Rectal smooth muscle tissue (tissue), 1 donor: ENCODE results near the gene PPP6R3.
"Not testable (repeated sequence)": the region's sequence is repeated elsewhere in the genome, so short reads cannot be mapped to it uniquely, and the experiment has no call there.

Experiments used
- H3K27ac ChIP-seq: one replicate; pipeline ENCODE4 v1.7.0; 2013; ENCODE audit warnings: low read depth, low read length, inconsistent platforms
- H3K27me3 ChIP-seq: one replicate; pipeline ENCODE4 v1.7.0; 2013; ENCODE audit warnings: low read length; ENCODE audit not compliant: control insufficient read depth, insufficient read depth
- H3K36me3 ChIP-seq: one replicate; pipeline ENCODE4 v1.7.0; 2013; ENCODE audit warnings: low read length; ENCODE audit not compliant: control insufficient read depth, insufficient read depth
- H3K4me1 ChIP-seq: one replicate; pipeline ENCODE4 v1.7.0; 2013; ENCODE audit warnings: low read length; ENCODE audit not compliant: control insufficient read depth, insufficient read depth
- H3K4me3 ChIP-seq: one replicate; pipeline ENCODE4 v1.7.0; 2013; ENCODE audit warnings: low read length
- H3K9ac ChIP-seq: one replicate; pipeline ENCODE4 v1.7.0; 2013; ENCODE audit warnings: low read length

Gene PPP6R3

DNA sequence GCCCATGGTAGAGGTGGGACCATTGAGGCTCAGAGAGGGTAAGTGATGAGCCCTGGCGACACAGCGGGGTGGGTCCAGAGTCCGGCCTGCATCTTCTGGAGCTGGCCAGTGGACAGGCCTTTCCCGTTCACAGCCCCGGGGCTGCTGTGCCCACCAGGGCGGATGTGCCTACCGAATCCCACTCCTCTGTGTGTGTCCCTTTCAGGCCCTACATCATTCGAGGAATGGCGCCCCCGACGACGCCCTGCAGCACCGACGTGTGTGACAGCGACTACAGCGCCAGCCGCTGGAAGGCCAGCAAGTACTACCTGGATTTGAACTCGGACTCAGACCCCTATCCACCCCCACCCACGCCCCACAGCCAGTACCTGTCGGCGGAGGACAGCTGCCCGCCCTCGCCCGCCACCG lies 11.9 kb upstream of the PPP6R3 start:
- H3K36me3 ChIP-seq = peaks cover 10% of the 10 kb centered on the region
- H3K4me3 ChIP-seq = no peak overlapping the region
- peaks cover 3% of the 10 kb centered on the region for H3K4me1 ChIP-seq
- H3K27ac ChIP-seq = no peak overlapping the region
- no peaks in the 10 kb centered on the region for H3K27me3 ChIP-seq
- H3K9ac ChIP-seq = no peak overlapping the region

DNA sequence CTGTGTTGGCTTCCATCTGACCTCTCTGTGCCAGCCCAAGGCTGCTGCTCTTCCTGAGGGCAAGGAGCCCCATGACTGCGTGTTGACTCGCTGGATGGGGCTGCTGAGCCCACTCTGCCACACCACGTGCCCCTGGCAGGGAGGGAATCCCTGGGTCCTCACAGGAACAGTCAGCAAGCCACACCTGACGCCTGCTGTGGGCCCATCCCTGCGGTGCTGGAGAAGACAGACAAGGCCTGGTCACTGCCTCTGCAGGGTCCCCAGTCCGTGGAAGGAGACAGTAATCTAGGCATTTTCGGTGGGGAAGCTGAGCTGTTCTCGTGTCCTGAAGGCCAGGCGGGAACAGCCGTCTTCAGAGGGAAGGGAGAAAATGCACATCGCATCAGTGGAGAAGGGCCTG lies 10.6 kb upstream of the PPP6R3 start:
- Histone ChIP-seq H3K4me1 (no peaks in the 10 kb centered on the region), H3K27ac (no peak overlapping the region), H3K27me3 (no peaks in the 10 kb centered on the region), H3K36me3 (peaks cover 10% of the 10 kb centered on the region), H3K9ac (no peak overlapping the region), H3K4me3 (no peak overlapping the region)

DNA sequence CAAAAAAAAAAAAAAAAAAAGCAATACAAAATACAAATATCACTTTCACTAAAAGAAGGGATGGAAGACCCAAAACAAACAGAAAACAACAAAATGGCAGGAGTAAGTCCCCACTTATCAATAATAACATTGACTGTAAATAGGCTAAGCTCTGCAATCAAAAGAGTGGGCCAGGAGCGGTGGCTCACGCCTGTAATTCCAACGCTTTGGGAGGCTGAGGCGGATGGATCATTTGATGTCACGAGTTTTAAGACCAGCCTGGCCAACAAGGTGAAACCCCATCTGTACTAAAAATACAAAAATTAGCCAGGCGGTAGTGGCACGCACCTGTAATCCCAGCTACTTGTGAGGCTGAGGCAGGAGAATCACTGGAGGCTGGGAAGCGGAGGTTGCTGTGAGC lies 9.8 kb upstream of the PPP6R3 start:
- Histone ChIP-seq H3K4me1 (no peaks in the 10 kb centered on the region), H3K9ac (no peak overlapping the region), H3K4me3 (no peak overlapping the region), H3K36me3 (peaks cover 10% of the 10 kb centered on the region), H3K27ac (no peak overlapping the region), H3K27me3 (no peaks in the 10 kb centered on the region)

DNA sequence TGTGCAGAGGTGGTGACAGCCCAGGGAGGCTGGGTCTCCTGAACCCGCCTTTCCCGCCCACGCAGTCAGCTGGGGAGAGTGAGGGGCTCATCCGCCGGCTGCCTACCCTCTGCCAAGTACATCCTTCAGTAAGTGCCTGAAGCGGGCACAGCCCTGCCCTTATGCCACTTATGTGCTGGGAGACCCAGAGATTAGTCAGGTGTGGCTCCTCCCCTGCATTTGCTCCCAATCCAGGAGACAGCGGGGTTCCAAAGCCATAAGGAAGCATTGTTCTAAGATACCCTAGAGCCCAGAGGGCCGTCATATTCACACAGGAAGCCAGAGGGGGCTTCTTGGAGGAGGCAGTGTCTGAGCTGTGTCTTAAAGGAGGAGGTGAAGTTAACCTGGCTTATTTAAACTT lies 5.8 kb upstream of the PPP6R3 start:
- no peak overlapping the region for H3K27ac ChIP-seq
- H3K4me3 ChIP-seq = no peak overlapping the region
- H3K27me3 ChIP-seq = no peaks in the 10 kb centered on the region
- H3K36me3 ChIP-seq = no peaks in the 10 kb centered on the region
- no peaks in the 10 kb centered on the region for H3K4me1 ChIP-seq
- H3K9ac ChIP-seq = no peak overlapping the region

DNA sequence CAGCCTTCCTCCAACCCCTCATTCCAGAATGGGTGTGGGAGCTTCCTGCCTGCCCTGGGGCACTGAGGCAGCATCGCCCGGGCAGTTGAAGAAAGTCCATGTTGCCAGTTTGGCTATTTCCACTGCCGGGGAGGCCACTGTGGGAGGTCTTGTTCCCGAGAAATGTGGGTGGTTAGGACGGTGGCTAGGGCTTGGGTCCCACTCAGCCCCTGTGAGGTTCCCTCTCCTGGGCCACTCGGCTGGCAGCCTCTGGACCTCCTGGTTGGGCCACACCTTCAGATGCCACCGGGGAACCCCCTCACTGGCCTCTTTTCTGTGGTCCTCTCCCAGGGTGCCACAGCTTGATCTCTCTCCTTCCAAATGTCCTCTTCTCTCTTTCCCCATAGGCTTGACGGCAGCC lies 5.1 kb upstream of the PPP6R3 start:
- no peaks in the 10 kb centered on the region for H3K27me3 ChIP-seq
- H3K9ac ChIP-seq = no peak overlapping the region
- no peaks in the 10 kb centered on the region for H3K4me1 ChIP-seq
- H3K4me3 ChIP-seq = no peak overlapping the region
- H3K27ac ChIP-seq = no peak overlapping the region
- H3K36me3 ChIP-seq = no peaks in the 10 kb centered on the region

DNA sequence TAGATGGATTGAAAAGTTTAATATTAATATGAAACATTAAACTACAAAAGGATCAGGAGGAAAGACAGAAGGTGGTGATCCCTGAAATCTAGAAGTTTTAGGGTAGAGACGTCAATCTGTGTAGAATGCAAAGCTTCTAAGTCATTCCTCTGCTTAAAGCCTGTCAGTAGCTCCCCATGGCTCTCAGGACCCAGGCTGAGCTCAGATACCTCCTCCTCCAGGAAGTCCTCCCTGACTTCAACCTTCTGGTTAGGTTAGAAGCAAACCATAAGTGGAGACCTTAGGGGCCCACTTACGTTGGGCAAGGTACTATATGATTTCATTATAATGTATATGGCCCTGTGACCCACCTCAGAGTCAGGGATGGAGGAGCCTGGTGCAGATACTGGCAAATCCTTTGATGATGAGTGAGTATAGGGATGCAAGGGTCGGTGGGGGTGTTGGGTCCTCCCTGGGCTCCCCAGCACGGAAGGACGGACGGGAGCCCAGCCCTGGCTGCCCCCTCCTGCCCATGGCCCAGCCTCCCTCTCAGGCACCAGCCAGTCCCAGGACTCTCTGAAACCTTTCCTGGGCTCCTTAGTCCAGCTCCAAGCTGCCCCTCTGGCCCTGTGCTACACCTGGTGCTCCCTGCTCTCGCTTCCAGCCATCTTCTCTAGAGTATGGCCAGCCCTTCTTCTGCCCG lies 3.2 kb upstream of the PPP6R3 start:
- Histone ChIP-seq H3K36me3 (no peaks in the 10 kb centered on the region), H3K27me3 (no peaks in the 10 kb centered on the region), H3K27ac (no peak overlapping the region), H3K4me3 (no peak overlapping the region), H3K9ac (no peak overlapping the region), H3K4me1 (peaks cover 7% of the 10 kb centered on the region)

DNA sequence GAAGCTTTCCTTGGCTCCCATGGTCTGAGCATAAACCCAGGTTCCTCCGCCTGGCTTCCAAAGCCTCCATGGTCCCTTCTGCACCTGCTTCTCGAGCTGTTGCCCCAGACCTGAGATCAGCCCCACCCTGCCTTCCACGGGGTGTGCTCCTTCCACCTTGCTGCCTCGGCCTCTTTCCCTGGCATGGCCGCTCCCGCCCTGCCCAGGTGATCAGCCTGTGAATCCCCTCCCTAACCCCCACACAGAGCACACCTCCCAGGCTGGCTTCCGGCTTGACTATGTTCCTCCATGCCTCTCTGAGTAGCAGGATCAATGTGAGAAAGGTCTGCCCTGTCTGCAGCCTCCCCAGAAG lies 2.7 kb upstream of the PPP6R3 start:
- Histone ChIP-seq H3K36me3 (no peaks in the 10 kb centered on the region), H3K27me3 (no peaks in the 10 kb centered on the region), H3K27ac (no peak overlapping the region), H3K4me3 (no peak overlapping the region), H3K4me1 (peaks cover 12% of the 10 kb centered on the region), H3K9ac (no peak overlapping the region)

DNA sequence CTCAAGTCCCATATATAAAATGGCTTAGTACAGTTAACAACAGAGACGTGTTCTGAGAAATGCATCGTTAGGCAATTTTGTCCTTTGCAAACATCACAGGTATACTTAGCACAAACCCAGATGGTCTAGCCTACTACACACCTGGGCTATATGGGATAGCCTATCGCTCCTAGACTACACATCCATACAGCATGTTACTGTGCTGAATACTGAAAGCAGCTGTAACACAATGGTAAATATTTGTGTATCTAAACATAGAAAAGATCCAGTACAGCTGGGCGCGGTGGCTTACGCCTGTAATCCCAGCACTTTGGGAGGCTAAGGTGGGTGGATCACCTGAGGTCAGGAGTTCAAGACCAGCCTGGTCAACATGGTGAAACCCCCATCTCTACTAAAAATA lies 2.2 kb upstream of the PPP6R3 start:
- H3K4me3 ChIP-seq, H3K27me3 ChIP-seq, H3K36me3 ChIP-seq, H3K9ac ChIP-seq, H3K27ac ChIP-seq: not testable (repeated sequence)
- peaks cover 16% of the 10 kb centered on the region for H3K4me1 ChIP-seq

DNA sequence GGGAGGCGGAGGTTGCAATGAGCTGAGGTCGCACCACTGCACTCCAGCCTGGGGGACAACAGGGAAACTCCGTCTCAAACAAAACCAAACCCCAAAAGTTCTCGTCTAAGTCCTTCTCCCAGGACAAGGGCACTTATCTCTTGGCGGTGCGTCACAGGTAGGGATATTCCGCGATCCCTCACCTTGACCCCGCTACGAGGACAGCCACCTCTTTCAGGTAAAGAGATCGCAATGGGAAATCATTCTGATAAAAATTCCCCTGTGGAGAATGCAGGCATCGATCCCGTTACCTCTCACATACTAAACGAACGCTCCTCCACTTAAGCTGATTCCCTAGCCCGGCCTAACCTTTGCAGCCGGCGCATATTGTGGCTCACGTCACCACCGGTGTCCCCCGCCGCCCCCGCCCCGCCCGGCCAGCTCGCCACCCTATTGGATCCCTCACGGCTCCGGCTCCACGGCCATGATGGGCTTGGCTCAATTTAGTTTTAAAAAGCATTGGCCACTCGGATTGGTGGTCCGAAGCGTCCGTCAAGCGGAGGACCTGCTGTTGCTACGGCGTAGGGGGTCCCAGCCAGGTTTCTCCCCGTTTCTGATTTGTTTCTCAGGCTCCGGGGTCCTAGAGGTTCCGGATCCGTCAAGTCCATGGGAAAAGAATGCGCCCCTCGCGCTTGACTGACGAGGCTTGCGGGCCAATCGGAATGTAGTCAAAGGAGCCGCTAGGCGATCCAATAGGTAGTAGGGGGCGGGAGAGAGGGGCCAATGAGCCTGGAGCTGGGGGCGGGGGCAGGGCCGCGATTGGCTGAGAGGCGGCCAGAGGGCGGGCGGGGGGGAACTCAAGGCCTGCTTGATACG lies 439 bp upstream of the PPP6R3 start:
- Histone ChIP-seq H3K27ac (peak overlapping the region; percentile 95), H3K9ac (peak overlapping the region; percentile 38), H3K4me3 (peak overlapping the region; percentile 87), H3K36me3 (no peaks in the 10 kb centered on the region), H3K4me1 (peaks cover 21% of the 10 kb centered on the region), H3K27me3 (no peaks in the 10 kb centered on the region)

DNA sequence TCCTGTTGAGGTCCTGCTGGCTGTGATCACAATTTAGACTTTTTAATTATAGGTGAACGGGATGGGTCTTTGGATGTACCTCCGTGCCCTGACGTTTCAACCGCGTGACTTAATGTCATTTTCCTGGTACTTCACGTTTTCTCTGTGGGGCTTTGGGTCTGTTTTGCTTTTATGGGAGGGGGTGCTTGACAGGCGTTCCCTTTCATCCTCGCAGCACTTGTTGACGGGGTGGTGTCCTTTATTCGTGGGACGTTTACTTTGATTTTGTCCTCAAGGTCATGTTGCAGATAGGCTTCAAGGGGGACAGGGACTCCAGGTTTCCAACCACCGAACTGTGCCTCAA lies 994 bp downstream of the PPP6R3 start:
- Histone ChIP-seq H3K4me3 (peak overlapping the region; percentile 87), H3K27me3 (no peaks in the 10 kb centered on the region), H3K9ac (peak overlapping the region; percentile 57), H3K27ac (peak overlapping the region; percentile 19), H3K36me3 (no peaks in the 10 kb centered on the region), H3K4me1 (peaks cover 24% of the 10 kb centered on the region)

DNA sequence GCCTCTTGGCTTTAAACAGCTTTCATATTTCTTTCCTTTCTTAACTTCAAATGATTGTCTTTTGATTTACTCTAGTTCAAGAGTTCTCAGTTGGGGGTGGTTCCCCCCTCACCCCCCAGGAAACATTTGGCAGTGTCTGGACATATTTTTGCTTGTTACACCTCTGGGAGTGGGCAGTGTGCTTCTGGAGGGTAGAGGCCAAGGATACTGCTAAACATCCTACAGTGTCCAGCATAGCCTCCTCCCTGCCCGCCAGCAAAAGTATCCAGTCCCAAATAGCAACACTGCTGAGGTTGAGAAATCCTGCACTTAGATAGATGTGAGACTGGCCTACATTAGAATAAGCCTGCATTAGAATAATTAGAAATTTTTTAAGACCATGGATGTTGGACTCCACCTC lies 3.2 kb downstream of the PPP6R3 start:
- Histone ChIP-seq H3K27ac (no peak overlapping the region), H3K4me3 (no peak overlapping the region), H3K4me1 (peaks cover 30% of the 10 kb centered on the region), H3K36me3 (no peaks in the 10 kb centered on the region), H3K27me3 (no peaks in the 10 kb centered on the region), H3K9ac (no peak overlapping the region)

DNA sequence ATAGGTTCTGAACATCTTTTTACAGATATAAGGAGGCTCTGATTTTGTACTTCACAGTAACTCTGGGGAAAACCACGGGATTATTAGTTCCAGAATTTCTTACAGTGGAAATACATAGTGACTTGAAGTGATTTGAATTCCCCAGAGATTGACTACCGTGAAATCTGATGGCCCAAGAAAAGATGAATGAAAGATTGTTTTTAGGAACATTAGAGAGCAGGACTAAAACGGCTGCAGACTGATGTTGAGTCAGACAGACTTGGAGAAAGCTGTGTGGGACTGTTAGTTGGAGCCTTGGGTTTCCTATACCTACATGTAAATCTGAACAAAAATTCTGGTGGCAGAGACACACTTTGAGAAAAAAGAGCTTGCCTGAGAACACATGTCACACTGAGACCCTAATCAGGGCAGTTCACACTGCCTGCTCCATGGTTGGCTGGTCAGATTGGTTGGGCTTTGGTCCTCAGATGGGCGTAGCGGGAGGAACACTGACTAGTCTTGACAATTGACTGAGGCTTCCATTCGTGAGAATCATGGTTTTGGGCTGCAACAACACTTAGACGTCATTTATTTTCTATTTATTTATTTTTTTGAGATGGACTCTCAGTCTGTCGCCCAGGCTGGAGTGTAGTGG lies 6.8 kb downstream of the PPP6R3 start:
- Histone ChIP-seq H3K36me3 (no peaks in the 10 kb centered on the region), H3K9ac (no peak overlapping the region), H3K27ac (no peak overlapping the region), H3K4me3 (no peak overlapping the region), H3K27me3 (no peaks in the 10 kb centered on the region), H3K4me1 (peaks cover 48% of the 10 kb centered on the region)
